Loucy (cell line): ENCODE data around the gene PAM.

Experiments used
- CTCF ChIP-seq: fragments of 200-600 bp; sonication (generic); conservative IDR thresholded peaks from 2 replicates; pipeline ENCODE4 v1.5.1; 2014; ENCODE audit warnings: mild to moderate bottlenecking, antibody characterized with exemption, low read length
- EZH2phosphoT487 ChIP-seq: fragments of 200-600 bp; IDR thresholded peaks from 2 replicates; pipeline ENCODE4 v1.6.1; 2018; ENCODE audit warnings: antibody characterized with exemption, mild to moderate bottlenecking, moderate library complexity, borderline replicate concordance

DNA sequence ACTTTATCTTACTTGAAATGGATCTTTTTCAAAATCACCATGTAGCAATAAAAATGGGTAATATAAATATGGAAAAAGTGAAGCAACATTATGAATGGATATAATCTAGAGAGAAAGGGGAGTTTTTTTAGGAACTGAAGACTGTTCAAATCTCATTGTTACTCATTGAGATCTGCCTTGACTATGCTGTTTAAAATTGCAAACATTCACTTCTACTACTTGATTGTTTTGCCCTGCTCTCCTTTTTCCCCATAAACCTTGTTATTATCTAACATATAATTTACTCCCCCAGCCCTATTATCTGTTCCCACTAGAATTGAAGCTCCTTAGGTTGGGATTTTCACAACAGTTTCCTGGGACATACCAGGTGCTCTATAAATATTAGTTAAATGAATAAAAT is 22.0 kb downstream of the PAM start:
- TF ChIP-seq CTCF: no peak
- no peak for TF ChIP-seq EZH2phosphoT487
